NCI-H1694 (cell line): Measurements from ENCODE around the gene PTPRH.
A peak's percentile ranks its signal among the peaks of the same experiment; 100 is the strongest.
"Not testable (repeated sequence)": the region's sequence is repeated elsewhere in the genome, so short reads cannot be mapped to it uniquely, and the experiment has no call there.

ENCODE experiments used
- DNase-seq: peaks from one replicate; lab custom pipeline; 2025; lab: John Stamatoyannopoulos, UW

Gene PTPRH

GRCh38 chr19:55158848-55159749 is 50.2 kb downstream of the PTPRH start:
- no peak for DNase-seq

GRCh38 chr19:55158423-55158822 is 50.9 kb downstream of the PTPRH start:
- DNase-seq: no peak

GRCh38 chr19:55157064-55157908 is 52.0 kb downstream of the PTPRH start, which contains the start of gene TNNI3:
TNNI3 (minus strand) TSS chr19:55157732; CDS start chr19:55157589, 143 bp downstream.
- no peak for DNase-seq

GRCh38 chr19:55156202-55157063 is 52.9 kb downstream of the PTPRH start:
- no peak for DNase-seq

- not testable (repeated sequence) for DNase-seq
These were observed 53.5 kb downstream of the PTPRH start for GRCh38 chr19:55155784-55156183.

- no peak for DNase-seq
These were observed 55.5 kb downstream of the PTPRH start for GRCh38 chr19:55153652-55154264.

- DNase-seq: no peak
These were observed 57.3 kb downstream of the PTPRH start for GRCh38 chr19:55152017-55152416.

GRCh38 chr19:55149078-55150003 is 60.0 kb downstream of the PTPRH start, which contains the start of gene TNNT1:
TNNT1 (minus strand) TSS chr19:55149206; CDS start chr19:55147157, 2,049 bp downstream.
- no peak for DNase-seq

GRCh38 chr19:55147545-55148251 is 61.6 kb downstream of the PTPRH start:
- no peak for DNase-seq

- DNase-seq: peak; percentile 60
These were observed 62.5 kb downstream of the PTPRH start for GRCh38 chr19:55146705-55147273.

GRCh38 chr19:55146078-55146704 is 63.1 kb downstream of the PTPRH start:
- peak; percentile 44 for DNase-seq

- no peak for DNase-seq
These were observed 64.1 kb downstream of the PTPRH start for GRCh38 chr19:55145232-55145631.

- DNase-seq: no peak
These were observed 67.6 kb downstream of the PTPRH start for GRCh38 chr19:55141696-55142095.

GRCh38 chr19:55137915-55138314 is 71.4 kb downstream of the PTPRH start:
- no peak for DNase-seq

GRCh38 chr19:55136399-55137102 is 72.8 kb downstream of the PTPRH start:
- no peak for DNase-seq

- DNase-seq: no peak
These were observed 74.6 kb downstream of the PTPRH start for GRCh38 chr19:55134736-55135135.

- DNase-seq: no peak
These were observed 75.5 kb downstream of the PTPRH start for GRCh38 chr19:55133639-55134444.
